Fibroblast of pulmonary artery (primary cell): ENCODE measurements around the gene MFNG.

Source experiments
- DNase-seq: peaks from one replicate; pipeline ENCODE4 v3.0.0-alpha.2; 2010; ENCODE audit warnings: low read depth
- H3K4me3 ChIP-seq: replicated peaks from 2 replicates; pipeline ENCODE4 v1.5.1; 2011; ENCODE audit warnings: low read depth, mild to moderate bottlenecking, control low read depth, low read length, moderate library complexity
- TF ChIP-seq, protein P1 (sequence below): IDR thresholded peaks from 2 replicates; pipeline ENCODE4 v1.5.1; 2011; ENCODE audit warnings: mild to moderate bottlenecking, control low read depth, low read length, inconsistent platforms; ENCODE audit errors: missing control alignments

The MFNG gene

DNA sequence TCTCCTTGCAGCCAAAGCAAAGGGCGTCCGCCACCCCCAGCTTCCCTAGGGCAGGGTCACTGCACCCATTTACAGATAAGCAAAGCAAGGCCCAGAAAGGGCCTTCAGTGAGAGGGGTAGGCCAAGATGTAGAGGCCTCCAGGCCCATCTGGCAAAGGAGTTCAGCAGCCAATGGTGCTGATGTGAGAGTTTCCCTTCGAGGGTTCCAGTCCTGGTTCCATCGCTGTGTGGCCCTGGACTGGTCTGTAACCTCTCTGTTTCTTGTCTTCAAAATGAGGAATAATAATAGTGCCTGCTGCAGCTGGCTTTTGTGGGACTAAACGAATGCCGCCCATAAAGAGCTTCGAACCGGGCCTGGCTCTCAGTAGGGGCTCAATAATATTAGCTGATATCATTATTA lies 62.9 kb downstream of the MFNG start:
- TF ChIP-seq, protein P1, sequence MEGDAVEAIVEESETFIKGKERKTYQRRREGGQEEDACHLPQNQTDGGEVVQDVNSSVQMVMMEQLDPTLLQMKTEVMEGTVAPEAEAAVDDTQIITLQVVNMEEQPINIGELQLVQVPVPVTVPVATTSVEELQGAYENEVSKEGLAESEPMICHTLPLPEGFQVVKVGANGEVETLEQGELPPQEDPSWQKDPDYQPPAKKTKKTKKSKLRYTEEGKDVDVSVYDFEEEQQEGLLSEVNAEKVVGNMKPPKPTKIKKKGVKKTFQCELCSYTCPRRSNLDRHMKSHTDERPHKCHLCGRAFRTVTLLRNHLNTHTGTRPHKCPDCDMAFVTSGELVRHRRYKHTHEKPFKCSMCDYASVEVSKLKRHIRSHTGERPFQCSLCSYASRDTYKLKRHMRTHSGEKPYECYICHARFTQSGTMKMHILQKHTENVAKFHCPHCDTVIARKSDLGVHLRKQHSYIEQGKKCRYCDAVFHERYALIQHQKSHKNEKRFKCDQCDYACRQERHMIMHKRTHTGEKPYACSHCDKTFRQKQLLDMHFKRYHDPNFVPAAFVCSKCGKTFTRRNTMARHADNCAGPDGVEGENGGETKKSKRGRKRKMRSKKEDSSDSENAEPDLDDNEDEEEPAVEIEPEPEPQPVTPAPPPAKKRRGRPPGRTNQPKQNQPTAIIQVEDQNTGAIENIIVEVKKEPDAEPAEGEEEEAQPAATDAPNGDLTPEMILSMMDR: no peak
- DNase-seq: no peak
- H3K4me3 ChIP-seq: no peak overlapping the region

DNA sequence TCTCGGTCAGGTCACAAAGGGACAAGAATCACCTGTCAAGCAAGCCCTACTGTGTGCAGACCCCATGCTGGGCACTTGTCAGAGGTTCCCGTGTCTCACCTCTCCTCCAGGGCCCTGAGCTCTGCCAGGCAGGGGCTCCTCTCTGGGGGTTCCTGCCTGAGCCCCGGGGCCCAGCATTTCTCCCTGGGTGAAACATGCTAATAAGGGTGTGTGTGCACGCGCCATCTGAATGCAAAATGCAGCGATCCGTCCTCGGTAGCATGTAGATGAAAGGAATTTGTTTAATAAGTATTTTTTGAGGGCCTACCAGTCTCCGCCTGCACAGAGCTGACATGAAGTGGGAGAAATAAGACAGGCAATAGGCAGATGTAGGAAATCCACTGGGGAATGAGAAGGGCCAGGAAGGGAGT lies 64.7 kb downstream of the MFNG start:
- no peak for DNase-seq
- TF ChIP-seq, protein P1: no peak
- H3K4me3 ChIP-seq: no peak overlapping the region

DNA sequence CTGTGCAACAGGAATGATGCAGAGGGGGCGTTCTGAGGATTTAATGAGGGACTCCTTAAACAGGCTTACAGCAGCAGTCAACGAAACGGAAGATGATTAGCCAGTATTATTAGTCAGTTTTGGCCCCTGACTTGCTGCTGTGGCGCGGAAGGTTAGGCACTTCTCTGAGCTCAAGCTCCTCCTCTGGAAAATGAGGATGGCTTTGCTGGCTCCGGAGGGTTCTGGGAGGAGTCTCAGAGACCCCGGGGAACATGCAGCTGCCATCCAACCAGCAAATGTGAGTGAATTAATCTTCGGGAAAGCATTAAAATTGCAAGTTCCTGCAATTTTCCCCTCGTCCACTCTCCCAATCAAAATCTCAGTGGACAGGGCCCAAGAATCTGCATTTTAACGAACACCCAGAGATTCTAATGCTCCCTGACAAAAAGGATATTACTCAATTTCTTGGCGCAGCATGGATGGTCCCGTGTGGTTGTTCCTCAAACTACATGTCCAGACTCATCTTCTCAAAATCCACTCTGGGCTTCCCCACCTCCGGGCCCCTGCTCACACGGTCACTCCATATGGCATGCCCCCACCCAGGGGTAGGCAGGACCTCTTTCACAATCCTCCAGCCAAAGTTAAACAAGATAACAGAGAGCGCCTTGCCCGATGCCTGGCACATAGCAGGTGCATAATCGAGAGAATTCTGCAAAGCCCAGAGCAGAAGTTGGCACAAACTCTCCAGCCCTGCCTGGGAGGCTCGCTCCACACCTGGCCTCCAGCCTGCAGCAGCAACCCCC lies 65.3 kb downstream of the MFNG start:
- no peak overlapping the region for H3K4me3 ChIP-seq
- TF ChIP-seq, protein P1: no peak
- DNase-seq: no peak

DNA sequence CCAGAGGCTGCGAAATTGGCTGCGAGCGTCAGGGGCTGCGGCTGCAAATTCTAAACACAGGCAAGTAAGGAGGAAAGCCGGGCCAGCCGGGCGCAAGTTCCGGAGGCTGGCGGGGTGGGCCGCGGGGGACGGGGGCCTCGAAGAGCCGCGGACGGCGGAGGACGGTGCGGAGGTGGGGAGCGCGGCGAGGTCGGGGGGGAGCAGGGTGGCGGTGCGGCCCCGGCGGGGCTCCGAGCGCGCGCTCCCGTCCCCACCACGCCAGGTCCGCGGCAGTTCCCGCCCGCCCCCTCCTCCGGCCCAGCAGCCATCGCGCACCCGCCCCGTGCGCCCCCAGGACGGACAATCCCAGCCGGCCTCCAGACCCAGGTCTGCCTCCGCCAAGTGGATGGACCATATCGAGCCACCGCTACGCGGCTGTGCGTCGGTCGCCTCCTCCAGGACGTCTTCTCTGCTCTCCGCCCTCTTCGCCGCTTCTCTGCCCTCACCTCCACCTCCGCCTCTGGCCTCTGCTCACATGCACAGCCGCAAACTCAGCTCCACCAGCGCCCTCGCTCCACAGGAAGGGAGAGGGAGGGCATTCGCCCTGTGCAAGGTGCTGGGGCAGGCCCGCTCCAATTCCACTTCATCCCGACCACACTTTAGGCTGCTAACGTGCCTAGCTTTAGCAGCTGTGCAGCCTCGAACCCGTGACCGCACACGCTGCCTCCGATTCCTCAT lies 66.1 kb downstream of the MFNG start:
- DNase-seq: no peak
- H3K4me3 ChIP-seq: peak overlapping the region; percentile 22
- TF ChIP-seq, protein P1: no peak

DNA sequence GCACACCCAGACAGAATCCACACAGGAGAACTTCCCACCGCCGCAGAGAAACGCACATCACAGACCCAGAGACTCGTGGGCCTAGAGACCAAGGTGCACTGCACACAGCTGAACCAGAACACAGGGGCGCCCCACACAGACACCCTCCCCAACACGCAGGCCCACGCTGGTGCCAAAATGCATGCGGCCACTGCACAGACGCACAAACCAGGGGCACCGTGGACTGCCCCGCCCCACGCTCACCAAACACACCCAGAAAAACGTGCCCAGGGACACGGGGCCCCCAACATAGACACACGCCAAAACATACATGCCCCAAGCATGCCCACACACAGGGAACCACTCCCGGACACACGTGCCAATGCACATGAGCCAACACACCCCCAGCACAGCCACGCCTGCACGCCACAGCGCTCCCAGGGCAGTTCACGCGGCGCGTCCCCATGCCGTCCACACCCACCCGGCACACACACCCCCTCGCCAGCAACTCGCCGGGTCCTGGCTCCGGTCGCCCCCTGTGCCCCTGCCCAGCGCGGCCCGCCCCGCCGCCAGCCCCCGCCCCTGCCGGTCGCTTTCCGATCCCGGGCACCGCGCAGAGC lies 66.7 kb downstream of the MFNG start:
- TF ChIP-seq, protein P1: no peak
- H3K4me3 ChIP-seq: no peak overlapping the region
- no peak for DNase-seq
